HG02852 (cell line): ENCODE results near the gene MBD3.
A peak's percentile ranks its signal among the peaks of the same experiment; 100 is the strongest.

ENCODE experiments used
- ATAC-seq: cut with Tn5 transposase; IDR thresholded peaks from one replicate; pipeline ENCODE4 v1.9.1; 2021; ENCODE audit warnings: mild to moderate bottlenecking, moderate library complexity; ENCODE audit not compliant: unreplicated experiment

Gene MBD3

GRCh38 chr19:1601613-1602064 is 9.0 kb upstream of the MBD3 start:
- ATAC-seq = no peak

DNA sequence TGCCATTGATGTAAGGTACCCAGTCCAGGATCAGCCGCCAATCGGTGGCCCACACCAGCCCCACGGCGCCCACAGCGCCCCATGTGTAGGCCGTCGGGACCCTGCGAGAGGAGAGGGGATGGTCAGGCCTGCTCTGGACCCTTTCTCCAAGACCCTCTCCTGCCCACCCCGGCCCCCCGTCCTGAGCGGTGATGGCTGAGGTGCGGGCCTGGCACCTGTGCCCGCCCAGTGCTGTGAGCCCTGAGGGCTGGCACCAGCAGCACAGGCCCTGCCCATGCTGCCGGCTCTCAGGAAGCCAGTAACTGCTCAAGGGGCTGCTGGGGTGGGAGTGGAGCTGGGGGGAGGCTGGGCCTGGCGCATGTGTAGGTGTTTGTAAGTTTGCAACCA is 6.8 kb upstream of the MBD3 start:
- no peak for ATAC-seq

DNA sequence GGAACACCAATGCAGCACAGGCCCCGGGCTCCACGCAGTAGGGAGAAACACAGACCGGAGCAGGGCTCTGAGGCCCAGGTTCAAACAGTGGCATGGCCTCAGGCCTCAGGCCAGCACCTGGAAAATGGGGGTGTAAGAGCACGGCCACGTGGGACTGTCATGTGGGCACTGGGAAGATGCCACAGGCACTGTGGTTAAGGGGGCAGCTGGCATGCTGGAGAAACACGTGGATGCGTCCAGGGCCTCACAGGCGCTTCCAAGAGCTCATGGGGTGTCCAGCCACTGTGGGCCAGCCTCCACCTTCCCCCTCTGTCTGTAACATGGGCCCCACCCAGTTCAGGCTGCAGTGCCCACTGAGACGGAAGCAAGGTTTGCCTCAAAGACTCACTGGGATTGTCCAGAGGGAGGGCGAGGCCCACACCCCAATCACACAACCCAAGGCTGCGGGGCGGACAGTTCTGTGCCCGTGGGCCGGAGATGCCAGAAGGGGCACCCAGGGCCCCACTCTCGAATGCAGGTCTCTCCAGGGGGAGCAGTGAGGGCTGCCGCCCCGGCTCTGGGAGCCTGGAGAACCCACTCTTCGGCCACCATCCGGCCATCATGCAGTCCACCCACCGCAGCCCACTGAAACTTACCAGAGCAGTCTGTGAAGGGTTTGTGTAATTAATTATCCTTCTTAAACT is 6.3 kb upstream of the MBD3 start:
- ATAC-seq = no peak

DNA sequence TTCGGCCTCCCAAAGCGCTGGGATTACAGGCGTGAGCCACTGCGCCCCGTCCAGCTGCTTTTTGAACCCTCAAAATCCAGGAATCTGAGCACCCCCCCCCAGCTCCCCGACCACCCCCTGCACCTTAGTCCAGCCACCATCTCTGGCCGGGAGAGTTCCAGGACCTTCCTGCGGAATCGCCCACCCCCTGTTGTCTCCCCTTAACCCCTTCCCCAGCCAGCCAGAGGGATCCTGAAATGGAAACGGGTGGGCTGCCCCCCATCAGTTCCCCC is 772 bp upstream of the MBD3 start:
- no peak for ATAC-seq

DNA sequence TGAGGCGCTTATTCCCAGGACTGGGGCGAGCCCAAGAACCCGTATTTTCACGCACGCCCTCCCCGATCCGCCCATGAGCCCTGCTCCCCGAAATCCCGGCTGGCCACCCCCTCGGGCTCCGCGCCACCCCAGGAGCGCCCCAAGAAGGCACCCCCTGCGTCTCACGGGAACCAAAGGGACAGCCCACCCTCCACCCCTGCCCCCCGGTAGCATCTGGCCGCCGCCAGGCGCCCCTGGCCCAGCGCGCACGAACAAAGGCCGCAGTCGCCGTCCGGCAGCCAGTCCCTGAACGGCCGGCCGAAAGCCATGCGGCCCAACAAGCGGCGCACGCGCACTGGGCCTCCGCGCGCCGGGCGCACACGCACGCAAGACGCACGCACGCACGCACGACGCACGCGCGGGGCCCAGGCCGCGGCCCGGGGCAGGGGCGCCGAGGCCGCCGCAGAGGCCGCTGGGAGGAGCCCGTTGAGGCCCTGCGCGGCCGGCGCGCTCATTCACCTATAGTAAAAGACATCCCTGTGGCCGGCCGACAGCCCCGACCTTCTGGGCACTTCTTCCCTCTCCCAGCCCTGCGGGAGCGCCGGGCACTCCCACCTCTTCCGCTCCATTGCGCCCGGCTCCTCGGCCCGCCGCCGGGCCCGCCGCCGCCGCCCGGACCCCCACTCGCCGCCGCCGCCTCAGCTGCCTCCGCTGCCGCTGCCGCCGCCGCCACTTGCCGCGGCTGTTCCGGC is 476 bp downstream of the MBD3 start:
- peak; percentile 72 for ATAC-seq

GRCh38 chr19:1591421-1592023 is 1.1 kb downstream of the MBD3 start:
- no peak for ATAC-seq

DNA sequence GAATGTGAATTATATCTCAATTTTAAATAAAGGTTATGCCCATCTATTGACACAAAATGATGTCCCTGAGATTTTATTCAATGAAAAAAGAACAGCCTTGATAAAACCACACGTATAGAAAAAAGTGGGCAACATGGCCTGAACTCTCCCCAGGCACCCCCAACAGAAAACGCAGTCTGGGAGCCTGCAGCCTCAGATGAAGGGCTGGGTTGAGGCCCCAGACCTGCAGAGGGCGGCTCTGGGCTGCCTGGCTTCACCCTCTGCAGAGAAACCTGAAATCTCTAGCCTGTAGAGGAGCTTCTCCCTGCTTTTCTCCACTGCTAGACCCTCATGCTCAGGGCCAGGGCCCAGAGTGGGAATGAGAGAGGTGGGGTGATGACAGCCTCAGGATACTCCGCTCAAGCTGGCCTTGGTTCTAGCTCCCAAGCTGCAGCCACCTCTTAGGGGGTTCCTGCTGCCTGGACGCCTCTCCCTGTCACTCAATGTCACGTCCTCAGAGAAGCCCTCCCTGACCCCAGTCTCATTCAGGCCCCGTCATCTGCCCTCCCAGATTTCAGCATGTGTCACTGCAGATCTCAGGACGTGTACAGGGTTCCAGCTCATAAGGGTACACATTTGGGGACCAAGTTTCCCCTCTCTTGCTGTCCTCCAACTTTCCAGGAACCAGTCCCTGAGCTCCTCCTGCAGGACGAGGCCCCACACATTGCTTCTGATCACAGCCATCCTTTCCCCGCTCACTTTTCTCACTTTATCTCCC is 1.8 kb downstream of the MBD3 start:
- no peak for ATAC-seq

GRCh38 chr19:1587872-1588271 is 4.8 kb downstream of the MBD3 start:
- ATAC-seq = no peak

- no peak for ATAC-seq
Observed at GRCh38 chr19:1585243-1585580, 7.5 kb downstream of the MBD3 start.

- ATAC-seq = no peak
Observed at GRCh38 chr19:1584500-1585242, 8.0 kb downstream of the MBD3 start.

DNA sequence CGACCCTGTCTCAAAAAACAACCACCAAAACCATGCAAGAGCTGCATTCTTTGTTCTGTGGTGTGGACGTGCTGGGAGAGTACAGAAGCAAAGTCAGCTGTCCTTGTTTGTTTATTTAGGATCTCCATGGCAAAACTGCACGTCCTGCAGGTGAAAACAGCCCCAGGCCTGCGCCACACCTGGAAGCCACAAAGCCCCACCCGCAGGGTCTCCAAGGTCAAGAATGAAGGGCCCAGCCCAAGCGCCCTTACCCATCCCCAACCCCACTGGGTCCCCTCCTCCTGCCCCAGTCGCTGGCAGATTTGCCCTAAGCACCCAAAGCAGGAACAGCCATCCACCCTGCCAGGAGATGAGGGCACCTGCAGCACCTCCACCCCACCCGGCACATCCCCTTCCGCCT is 10.5 kb downstream of the MBD3 start:
- ATAC-seq = no peak

DNA sequence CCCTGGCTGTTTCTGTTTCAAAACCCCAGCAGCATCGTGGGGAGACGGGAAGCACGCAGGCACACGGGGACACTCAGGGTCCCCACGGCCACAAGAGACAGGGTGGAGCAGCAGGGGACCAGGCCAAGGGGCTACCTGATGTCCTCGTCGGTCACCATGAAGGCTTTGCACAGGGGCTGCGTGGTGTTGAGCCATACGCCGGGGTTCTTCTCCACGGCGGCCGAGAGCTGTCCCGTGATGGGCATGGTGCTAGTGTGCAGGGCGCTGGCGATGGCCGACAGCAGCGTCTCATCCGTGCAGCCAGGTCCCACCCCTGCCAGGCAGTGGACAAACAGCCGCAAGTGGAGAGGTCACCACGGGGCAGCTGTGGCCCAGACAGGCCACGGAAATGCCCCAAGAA is 11.7 kb downstream of the MBD3 start:
- ATAC-seq = no peak

DNA sequence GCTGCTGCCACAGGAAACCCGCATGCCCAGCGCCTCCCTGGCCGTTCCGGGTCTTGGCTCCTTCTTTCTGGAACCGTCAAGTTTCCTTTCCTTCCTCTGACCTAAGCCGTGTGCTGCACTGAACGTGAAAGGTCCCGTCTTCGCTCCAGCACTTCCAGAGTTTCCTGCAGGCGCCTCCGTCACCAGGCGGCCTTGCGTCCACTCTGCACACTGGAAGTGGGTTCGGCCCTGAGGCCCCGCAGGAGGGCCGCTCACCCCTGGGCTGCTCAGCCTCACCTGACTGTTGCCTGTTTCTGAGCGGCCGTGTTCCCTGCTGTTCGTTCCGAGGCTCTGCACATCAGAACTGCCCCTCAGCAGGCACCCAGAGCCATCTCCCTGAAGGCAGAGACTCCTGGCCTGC is 12.3 kb downstream of the MBD3 start:
- ATAC-seq = no peak

DNA sequence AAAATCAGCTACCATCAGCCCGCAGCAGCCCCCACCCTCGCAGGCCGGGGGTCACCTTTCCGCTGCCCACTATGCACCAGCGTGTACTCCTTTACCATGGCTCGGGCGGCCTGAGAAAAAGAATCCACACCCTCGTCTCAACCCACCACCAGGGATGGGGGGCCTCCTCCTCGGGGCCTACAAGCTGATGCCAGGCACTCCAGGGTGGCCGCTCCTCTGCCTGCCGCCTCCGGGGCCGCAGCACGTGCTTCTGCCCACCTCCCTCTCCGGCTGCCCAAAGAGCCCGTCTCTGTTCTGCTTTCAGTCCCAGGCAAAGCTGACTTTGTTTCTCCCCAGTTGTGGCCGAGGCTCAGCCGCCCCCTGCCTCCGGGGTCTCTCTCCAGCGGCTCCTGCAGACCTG is 13.4 kb downstream of the MBD3 start:
- ATAC-seq = no peak

- no peak for ATAC-seq
Observed at GRCh38 chr19:1577929-1578618, 14.6 kb downstream of the MBD3 start.

DNA sequence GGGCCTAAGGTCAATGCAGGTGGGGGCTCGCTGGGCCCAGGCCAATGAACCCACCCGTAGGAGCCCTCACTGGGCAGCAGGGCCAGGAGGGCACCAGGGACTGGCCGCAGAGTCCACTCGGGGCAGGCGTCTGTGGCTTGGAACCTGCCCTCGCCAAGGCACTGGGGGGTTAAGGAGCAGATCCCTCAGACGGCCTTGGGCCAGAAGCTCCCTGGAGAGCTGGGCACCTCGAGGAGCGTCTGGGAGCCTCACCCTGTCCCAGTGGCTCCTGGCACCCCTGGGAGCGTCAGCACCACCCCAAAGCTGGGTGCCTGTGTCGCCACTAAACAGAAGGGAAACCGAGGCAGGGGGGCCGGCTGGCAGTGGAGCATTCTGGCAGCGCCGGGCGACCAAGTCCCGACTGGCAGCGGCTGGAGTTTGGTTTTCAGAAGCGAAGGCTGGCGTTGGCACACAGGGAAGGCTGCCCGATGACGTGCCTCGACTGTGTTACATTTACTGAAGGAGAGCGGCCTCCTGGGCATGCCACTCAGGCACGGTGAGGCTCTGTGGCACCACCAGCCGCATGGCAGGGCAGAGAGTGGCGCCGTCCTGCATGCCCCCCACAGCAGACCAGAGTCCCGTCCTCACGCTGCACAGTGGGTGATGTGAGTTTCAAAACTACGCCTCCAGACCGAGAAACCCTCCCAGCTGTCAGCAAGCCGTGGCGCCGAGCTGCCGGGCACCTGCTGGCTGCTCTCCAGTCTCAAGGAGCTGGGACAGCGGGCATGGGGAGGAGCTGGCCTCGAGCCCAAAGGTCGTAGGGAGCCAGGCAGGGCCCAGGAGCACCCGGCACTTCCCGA is 15.4 kb downstream of the MBD3 start:
- no peak for ATAC-seq

DNA sequence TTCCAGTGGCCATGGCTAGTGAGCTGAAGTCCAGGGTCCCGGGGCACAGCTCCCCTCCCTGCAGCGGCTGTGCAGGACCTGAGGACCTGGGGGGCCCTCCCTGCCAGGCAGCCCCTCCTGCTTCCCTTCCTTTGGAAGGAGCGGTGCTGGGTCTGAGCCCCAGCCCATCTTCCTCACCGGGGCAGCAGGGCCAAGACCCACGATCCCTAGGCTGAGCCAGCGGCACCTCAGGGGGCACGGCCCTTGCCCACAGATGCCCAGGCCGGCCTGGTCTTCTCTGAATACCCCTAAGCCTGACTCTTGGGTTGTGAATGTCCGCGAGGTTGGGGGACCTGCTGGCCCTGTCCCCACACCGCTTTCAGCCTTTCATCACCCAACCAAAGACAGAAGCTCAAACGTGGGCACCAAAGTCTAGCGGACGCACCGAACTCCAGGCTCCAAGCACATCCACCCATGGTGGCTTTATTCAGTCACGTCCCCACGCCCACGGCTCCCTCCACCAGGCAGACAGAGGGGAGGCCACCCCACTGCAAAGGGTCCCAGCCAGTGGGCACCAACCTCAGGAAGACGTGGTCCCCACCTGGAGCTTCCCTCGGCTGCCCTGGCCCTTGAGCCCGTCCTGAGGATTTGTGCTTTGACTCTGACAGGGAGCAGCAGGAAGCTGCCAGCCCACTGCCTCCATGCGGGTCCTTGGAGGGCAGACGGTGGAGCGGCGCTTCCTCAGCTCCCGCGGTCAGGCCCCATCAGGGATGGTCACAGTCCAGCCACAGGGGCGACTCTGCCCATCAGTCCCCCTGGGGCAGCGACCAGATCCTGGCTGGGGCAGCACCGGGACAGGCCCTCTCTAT is 16.2 kb downstream of the MBD3 start:
- ATAC-seq = no peak

DNA sequence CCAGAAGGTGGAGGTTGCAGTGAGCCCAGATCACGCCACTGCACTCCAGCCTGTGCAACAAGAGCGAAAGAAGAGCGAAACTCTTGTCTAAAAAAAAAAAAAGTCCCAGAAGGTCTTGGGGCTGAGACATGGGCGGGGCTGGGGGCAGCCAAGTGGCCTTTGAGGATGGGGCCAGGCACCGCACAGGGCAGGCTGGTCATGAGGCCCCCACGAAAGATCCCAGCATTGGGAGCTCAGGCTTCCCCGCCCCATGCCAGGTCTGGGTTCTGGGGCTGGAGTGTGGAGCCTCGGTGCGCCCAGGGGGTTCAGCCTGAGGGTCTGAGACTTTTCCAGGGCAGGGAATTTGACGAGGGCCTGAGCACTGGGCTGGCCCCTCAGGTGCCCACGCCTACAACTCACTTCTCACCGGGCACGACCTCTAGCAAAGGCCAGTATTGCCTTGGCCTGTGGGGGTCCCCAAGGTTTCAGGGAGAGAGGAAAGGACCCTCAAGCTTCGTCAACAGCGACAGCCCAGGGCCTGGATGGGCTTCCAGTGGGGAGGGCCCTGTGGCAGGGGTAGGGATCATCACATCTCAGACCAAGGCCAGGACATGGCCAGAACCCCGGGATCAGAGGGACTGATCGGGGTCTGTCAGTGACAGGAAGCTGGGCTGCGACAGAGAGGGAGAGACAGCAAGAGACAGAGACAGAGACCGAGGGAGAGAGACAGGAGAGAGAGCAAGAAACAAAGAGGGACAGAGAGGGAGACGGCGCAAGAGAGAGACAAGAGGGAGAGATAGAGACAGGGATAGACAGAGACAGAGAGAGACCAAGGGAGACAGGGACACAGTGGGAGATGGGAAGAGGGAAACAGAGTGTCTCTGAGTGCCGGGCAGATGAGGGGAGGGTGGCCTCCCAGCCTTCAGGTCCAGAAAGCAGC is 17.1 kb downstream of the MBD3 start:
- no peak for ATAC-seq
